Measurements from ENCODE around the gene KRTAP5-6. TPM values are rescaled to one million over a fixed set of nuclear protein-coding genes. Genes with fewer than 3 reads are reported as not detected.

Gene KRTAP5-6
- polyA plus RNA-seq, 1 of the 3 experiments (the other 2 are of a cell fraction) = not detected

DNA sequence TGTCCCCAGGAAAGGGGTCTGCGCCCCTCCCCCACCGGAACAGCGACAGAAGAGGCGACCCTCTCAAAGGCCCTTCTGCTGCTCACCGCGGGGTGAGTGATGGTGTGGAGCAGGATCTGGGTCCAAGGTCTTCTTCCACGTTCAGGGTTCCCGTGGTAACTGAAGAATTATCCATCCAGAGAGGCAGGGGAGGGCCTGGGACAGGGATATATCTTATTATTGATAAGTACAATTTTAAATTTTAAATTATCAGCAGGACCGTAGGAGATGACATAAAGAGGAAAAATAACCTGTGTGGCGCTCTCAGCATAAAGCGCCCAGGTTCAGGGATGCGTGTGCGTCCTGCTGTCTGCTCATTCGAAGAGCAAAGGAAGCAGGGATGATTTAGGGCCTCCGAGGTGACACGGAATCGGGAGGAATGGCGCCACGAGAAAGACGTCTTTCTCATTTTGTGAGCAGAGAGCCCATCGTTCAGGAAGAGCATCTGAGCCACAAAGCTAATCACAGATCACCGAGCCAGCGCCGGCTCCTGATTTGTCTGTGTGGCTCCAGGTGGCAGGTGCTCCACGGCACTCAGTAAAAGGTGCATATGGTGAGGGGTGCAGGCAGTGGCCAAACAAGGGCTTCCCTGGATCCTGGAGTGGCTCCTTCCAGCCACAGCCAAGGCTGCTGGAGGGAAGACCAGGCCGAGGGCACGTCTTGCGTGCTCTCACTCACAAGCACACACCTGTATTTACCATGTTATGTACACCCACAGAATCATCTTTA, 48.2 kb upstream of the KRTAP5-6 start:
- no peak overlapping the region for H3K27ac ChIP-seq (ENCODE audit: low read depth in 2 of 2, low read length in 1 of 2)
- no peaks in the 10 kb centered on the region for H3K27me3 ChIP-seq (ENCODE audit: insufficient read depth)
- H3K4me1 ChIP-seq (ENCODE audit: control insufficient read depth in 1 of 2, insufficient read depth in 2 of 2, low read depth in 1 of 2, low read length in 1 of 2) = peaks cover 0 to 6% of the 10 kb centered on the region in 2 experiments; a peak in 1 of 4 replicates
- no peak overlapping the region for H3K4me3 ChIP-seq (ENCODE audit: low read depth in 2 of 2, low read length in 1 of 2)
- no peaks in the 10 kb centered on the region for H3K9me3 ChIP-seq
- no peak overlapping the region for H2AFZ ChIP-seq (ENCODE audit: low read depth)
- no peaks in the 10 kb centered on the region for H3K79me2 ChIP-seq (ENCODE audit: insufficient read depth)
- no peak for DNase-seq
- no peaks in the 10 kb centered on the region for H3K9me2 ChIP-seq
- no peak overlapping the region for H3K4me2 ChIP-seq
- 68% methylated on average over 25 of the region's 28 CpGs for WGBS (ENCODE audit: low lambda C conversion rate)
- ChIA-PET POLR2A (interaction anchor here (0.7 kb wide), 1 partner anchor 18 kb away, joined by 3 read pairs; no protein-coding TSS in a partner anchor), CTCF (interaction anchor here (0.6 to 9.9 kb wide), 8 partner anchors 9 to 504 kb away, joined by 3 to 277 read pairs (median 4); partner anchors contain the start of gene SYT8)
- H3K9ac ChIP-seq = no peak overlapping the region
- no peaks in the 10 kb centered on the region for H4K20me1 ChIP-seq (ENCODE audit: insufficient read depth)
- TF ChIP-seq TCF12 (IDR thresholded peaks at IDR 0.05) (no peak), SIN3A (IDR thresholded peaks at IDR 0.05; ENCODE audit: borderline replicate concordance, low read depth, low read length) (no peak), YY1 (IDR thresholded peaks at IDR 0.05; ENCODE audit: low read depth) (no peak), FOXJ3 (CRISPR knock-in tag; IDR thresholded peaks at IDR 0.05) (no peak), REST (IDR thresholded peaks at IDR 0.05; ENCODE audit: low read depth, low read length) (no peak)
- TF ChIP-seq, protein P1, sequence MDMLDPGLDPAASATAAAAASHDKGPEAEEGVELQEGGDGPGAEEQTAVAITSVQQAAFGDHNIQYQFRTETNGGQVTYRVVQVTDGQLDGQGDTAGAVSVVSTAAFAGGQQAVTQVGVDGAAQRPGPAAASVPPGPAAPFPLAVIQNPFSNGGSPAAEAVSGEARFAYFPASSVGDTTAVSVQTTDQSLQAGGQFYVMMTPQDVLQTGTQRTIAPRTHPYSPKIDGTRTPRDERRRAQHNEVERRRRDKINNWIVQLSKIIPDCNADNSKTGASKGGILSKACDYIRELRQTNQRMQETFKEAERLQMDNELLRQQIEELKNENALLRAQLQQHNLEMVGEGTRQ (IDR thresholded peaks at IDR 0.05; ENCODE audit: borderline replicate concordance, low read depth, low read length) = no peak
- TF ChIP-seq, protein P2, sequence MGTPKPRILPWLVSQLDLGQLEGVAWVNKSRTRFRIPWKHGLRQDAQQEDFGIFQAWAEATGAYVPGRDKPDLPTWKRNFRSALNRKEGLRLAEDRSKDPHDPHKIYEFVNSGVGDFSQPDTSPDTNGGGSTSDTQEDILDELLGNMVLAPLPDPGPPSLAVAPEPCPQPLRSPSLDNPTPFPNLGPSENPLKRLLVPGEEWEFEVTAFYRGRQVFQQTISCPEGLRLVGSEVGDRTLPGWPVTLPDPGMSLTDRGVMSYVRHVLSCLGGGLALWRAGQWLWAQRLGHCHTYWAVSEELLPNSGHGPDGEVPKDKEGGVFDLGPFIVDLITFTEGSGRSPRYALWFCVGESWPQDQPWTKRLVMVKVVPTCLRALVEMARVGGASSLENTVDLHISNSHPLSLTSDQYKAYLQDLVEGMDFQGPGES (IDR thresholded peaks at IDR 0.05; ENCODE audit: low read depth, low read length) = no peak
- no peaks in the 10 kb centered on the region for H3F3A ChIP-seq (replicated peaks; ENCODE audit: insufficient read depth)
- no peaks in the 10 kb centered on the region for H3K36me3 ChIP-seq (replicated peaks in 1 of 2; ENCODE audit: control insufficient read depth in 1 of 2, insufficient read depth in 2 of 2, low read length in 1 of 2)
